ENCODE data around the gene RBL2. TPM values are rescaled to one million over a fixed set of nuclear protein-coding genes. Genes with fewer than 3 reads are reported as not detected.
A peak's percentile ranks its signal among the peaks of the same experiment; 100 is the strongest.
"Not testable (repeated sequence)": the region's sequence is repeated elsewhere in the genome, so short reads cannot be mapped to it uniquely, and the experiment has no call there.

Gene RBL2
- total RNA-seq, 1 donor from 2014 or later: 101 TPM

GRCh38 chr16:53414381-53414780 lies 19.9 kb upstream of the RBL2 start:
- Histone ChIP-seq H3K27ac (no peak overlapping the region), H3K4me3 (no peak overlapping the region)
- no peak for DNase-seq (ENCODE audit: extremely low spot score in 2 of 2)

GRCh38 chr16:53415504-53415903 lies 18.8 kb upstream of the RBL2 start:
- H3K4me1 ChIP-seq: peaks cover 11% of the 10 kb centered on the region
- TF ChIP-seq CTCF (IDR thresholded peaks at IDR 0.05) (no peak), POLR2AphosphoS5 (IDR thresholded peaks at IDR 0.05; ENCODE audit: insufficient read depth in 1 of 2, low read depth in 1 of 2) (no peak)
- H3K4me3 ChIP-seq: no peak overlapping the region
- no peak overlapping the region for H3K27ac ChIP-seq
- H3K27me3 ChIP-seq: no peaks in the 10 kb centered on the region
- intact Hi-C loops (cut with DNase I): no loop called here
- DNase-seq (ENCODE audit: extremely low spot score in 2 of 2): no peak
- no peaks in the 10 kb centered on the region for H3K9me3 ChIP-seq
- no peaks in the 10 kb centered on the region for H3K36me3 ChIP-seq

More at GRCh38 chr16:53414381-53414780, 19.9 kb upstream of the RBL2 start:
- TF ChIP-seq POLR2A (IDR thresholded peaks at IDR 0.05) (no peak), CTCF (IDR thresholded peaks at IDR 0.05) (no peak), POLR2AphosphoS5 (IDR thresholded peaks at IDR 0.05; ENCODE audit: insufficient read depth in 1 of 2, low read depth in 1 of 2) (no peak)
- Histone ChIP-seq H3K36me3 (no peaks in the 10 kb centered on the region), H3K9me3 (no peaks in the 10 kb centered on the region), H3K4me1 (peaks cover 11% of the 10 kb centered on the region), H3K27me3 (no peaks in the 10 kb centered on the region)
- intact Hi-C loops (cut with DNase I): no loop called here

GRCh38 chr16:53417011-53417410 lies 17.3 kb upstream of the RBL2 start:
- no peak overlapping the region for H3K4me3 ChIP-seq
- peaks cover 11% of the 10 kb centered on the region for H3K4me1 ChIP-seq
- no peaks in the 10 kb centered on the region for H3K36me3 ChIP-seq
- H3K27ac ChIP-seq: peak overlapping the region; percentile 18
- no peak for DNase-seq (ENCODE audit: extremely low spot score in 2 of 2)
- no peaks in the 10 kb centered on the region for H3K9me3 ChIP-seq
- H3K27me3 ChIP-seq: no peaks in the 10 kb centered on the region
- TF ChIP-seq POLR2AphosphoS5 (IDR thresholded peaks at IDR 0.05; ENCODE audit: insufficient read depth in 1 of 2, low read depth in 1 of 2) (no peak), POLR2A (IDR thresholded peaks at IDR 0.05) (no peak), CTCF (IDR thresholded peaks at IDR 0.05) (no peak)
- intact Hi-C loops (cut with DNase I): no loop called here

GRCh38 chr16:53417976-53418375 lies 16.3 kb upstream of the RBL2 start:
- Histone ChIP-seq H3K27me3 (no peaks in the 10 kb centered on the region), H3K27ac (no peak overlapping the region), H3K9me3 (no peaks in the 10 kb centered on the region), H3K4me3 (no peak overlapping the region), H3K36me3 (no peaks in the 10 kb centered on the region), H3K4me1 (peaks cover 11% of the 10 kb centered on the region)
- TF ChIP-seq CTCF (IDR thresholded peaks at IDR 0.05) (no peak), POLR2AphosphoS5 (IDR thresholded peaks at IDR 0.05; ENCODE audit: insufficient read depth in 1 of 2, low read depth in 1 of 2) (no peak), POLR2A (IDR thresholded peaks at IDR 0.05) (no peak)
- no peak for DNase-seq (ENCODE audit: extremely low spot score in 2 of 2)
- intact Hi-C loops (cut with DNase I): no loop called here

- H3K27me3 ChIP-seq; DNase-seq (ENCODE audit: extremely low spot score in 2 of 2); H3K4me3 ChIP-seq; H3K9me3 ChIP-seq; intact Hi-C loops (cut with DNase I); H3K27ac ChIP-seq; H3K36me3 ChIP-seq: not testable (repeated sequence)
- H3K4me1 ChIP-seq: peaks cover 11% of the 10 kb centered on the region
Observed at GRCh38 chr16:53419383-53419709, 14.9 kb upstream of the RBL2 start.

GRCh38 chr16:53421248-53421647 lies 13.0 kb upstream of the RBL2 start:
- intact Hi-C loops (cut with DNase I): no loop called here
- H3K27ac ChIP-seq: no peak overlapping the region
- DNase-seq (ENCODE audit: extremely low spot score in 2 of 2): no peak
- H3K36me3 ChIP-seq: no peaks in the 10 kb centered on the region
- TF ChIP-seq POLR2A (IDR thresholded peaks at IDR 0.05) (no peak), POLR2AphosphoS5 (IDR thresholded peaks at IDR 0.05; ENCODE audit: insufficient read depth in 1 of 2, low read depth in 1 of 2) (no peak), CTCF (IDR thresholded peaks at IDR 0.05) (no peak)
- H3K4me1 ChIP-seq: peaks cover under 1% of the 10 kb centered on the region
- no peak overlapping the region for H3K4me3 ChIP-seq
- no peaks in the 10 kb centered on the region for H3K9me3 ChIP-seq
- no peaks in the 10 kb centered on the region for H3K27me3 ChIP-seq

- H3K27ac ChIP-seq; H3K27me3 ChIP-seq; DNase-seq (ENCODE audit: extremely low spot score in 2 of 2); intact Hi-C loops (cut with DNase I); H3K4me3 ChIP-seq; H3K4me1 ChIP-seq; H3K9me3 ChIP-seq; H3K36me3 ChIP-seq: not testable (repeated sequence)
Observed at GRCh38 chr16:53423968-53424367, 10.3 kb upstream of the RBL2 start.
